Ishikawa (cell line): ENCODE data around the gene MR1.

Experiments used
- CEBPB ChIP-seq: IDR thresholded peaks from 2 replicates; pipeline ENCODE4 v1.6.1; 2012
- CREB1 ChIP-seq: IDR thresholded peaks from 2 replicates; pipeline ENCODE4 v1.6.1; 2012; ENCODE audit warnings: low read depth
- EGR1 ChIP-seq: IDR thresholded peaks from 2 replicates; pipeline ENCODE4 v1.6.1; 2012
- EP300 ChIP-seq: IDR thresholded peaks from 2 replicates; pipeline ENCODE4 v1.6.1; 2012; ENCODE audit warnings: borderline replicate concordance
- FOXM1 ChIP-seq: IDR thresholded peaks from 2 replicates; pipeline ENCODE4 v1.6.1; 2012; ENCODE audit warnings: low read depth, borderline replicate concordance
- NFIC ChIP-seq: IDR thresholded peaks from 2 replicates; pipeline ENCODE4 v1.6.1; 2012
- RAD21 ChIP-seq: IDR thresholded peaks from 2 replicates; pipeline ENCODE4 v1.6.1; 2012; ENCODE audit warnings: low read depth
- REST ChIP-seq: IDR thresholded peaks from 2 replicates; pipeline ENCODE4 v1.6.1; 2012; ENCODE audit warnings: low read depth, mild to moderate bottlenecking
- TAF1 ChIP-seq: IDR thresholded peaks from 2 replicates; pipeline ENCODE4 v1.6.1; 2012; ENCODE audit warnings: low read depth, mild to moderate bottlenecking
- TCF12 ChIP-seq: IDR thresholded peaks from 2 replicates; pipeline ENCODE4 v1.6.1; 2012; ENCODE audit warnings: low read depth
- TEAD4 ChIP-seq: IDR thresholded peaks from 2 replicates; pipeline ENCODE4 v1.6.1; 2012
- YY1 ChIP-seq: IDR thresholded peaks from 2 replicates; pipeline ENCODE4 v1.6.1; 2012; ENCODE audit warnings: low read depth
- ZBTB7A ChIP-seq: IDR thresholded peaks from 2 replicates; pipeline ENCODE4 v1.6.1; 2012; ENCODE audit warnings: low read depth
- TF ChIP-seq, protein P1 (sequence below): IDR thresholded peaks from 2 replicates; pipeline ENCODE4 v1.6.1; 2012
- TF ChIP-seq, protein P2 (sequence below): IDR thresholded peaks from 2 replicates; pipeline ENCODE4 v1.6.1; 2012

MR1 gene

GRCh38 chr1:181094416-181095212, 60.8 kb downstream of the MR1 start:
- TF ChIP-seq TEAD4 (no peak), FOXM1 (no peak), NFIC (no peak), CREB1 (no peak), REST (no peak), EP300 (no peak), TAF1 (no peak), EGR1 (no peak), TCF12 (no peak), YY1 (no peak), CEBPB (no peak), ZBTB7A (no peak), RAD21 (no peak)
- TF ChIP-seq, protein P1, sequence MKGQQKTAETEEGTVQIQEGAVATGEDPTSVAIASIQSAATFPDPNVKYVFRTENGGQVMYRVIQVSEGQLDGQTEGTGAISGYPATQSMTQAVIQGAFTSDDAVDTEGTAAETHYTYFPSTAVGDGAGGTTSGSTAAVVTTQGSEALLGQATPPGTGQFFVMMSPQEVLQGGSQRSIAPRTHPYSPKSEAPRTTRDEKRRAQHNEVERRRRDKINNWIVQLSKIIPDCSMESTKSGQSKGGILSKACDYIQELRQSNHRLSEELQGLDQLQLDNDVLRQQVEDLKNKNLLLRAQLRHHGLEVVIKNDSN: no peak
- TF ChIP-seq, protein P2, sequence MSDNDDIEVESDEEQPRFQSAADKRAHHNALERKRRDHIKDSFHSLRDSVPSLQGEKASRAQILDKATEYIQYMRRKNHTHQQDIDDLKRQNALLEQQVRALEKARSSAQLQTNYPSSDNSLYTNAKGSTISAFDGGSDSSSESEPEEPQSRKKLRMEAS: no peak

DNA sequence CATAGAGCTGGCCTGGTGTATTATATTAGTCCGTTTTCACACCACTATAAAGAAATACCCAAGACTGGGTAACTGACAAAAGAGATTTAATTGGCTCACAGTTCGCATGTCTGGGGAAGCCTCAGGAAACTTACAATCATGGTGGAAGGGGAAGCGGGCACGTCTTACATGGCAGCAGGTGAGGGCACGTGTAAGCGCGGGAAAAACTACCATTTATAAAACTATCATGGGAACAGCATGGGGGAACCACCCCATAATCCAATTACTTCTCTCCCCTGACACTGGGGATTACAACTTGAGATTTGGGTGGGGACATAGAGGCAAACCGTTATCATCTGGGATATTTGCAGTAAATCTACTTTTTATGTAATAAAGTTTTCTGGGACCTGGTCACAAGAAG, 61.5 kb downstream of the MR1 start:
- TF ChIP-seq EGR1 (no peak), TAF1 (no peak), CREB1 (no peak), REST (no peak), TEAD4 (no peak), ZBTB7A (no peak), TCF12 (no peak), RAD21 (no peak), EP300 (no peak), NFIC (no peak), CEBPB (no peak)
- TF ChIP-seq, protein P1: no peak
- TF ChIP-seq, protein P2: no peak

GRCh38 chr1:181095763-181096184, 62.0 kb downstream of the MR1 start:
- TF ChIP-seq TAF1 (no peak), EP300 (no peak), RAD21 (no peak), FOXM1 (no peak), CEBPB (no peak), EGR1 (no peak), NFIC (no peak), YY1 (no peak), TEAD4 (no peak)
- TF ChIP-seq, protein P2: no peak
- TF ChIP-seq, protein P1: no peak

DNA sequence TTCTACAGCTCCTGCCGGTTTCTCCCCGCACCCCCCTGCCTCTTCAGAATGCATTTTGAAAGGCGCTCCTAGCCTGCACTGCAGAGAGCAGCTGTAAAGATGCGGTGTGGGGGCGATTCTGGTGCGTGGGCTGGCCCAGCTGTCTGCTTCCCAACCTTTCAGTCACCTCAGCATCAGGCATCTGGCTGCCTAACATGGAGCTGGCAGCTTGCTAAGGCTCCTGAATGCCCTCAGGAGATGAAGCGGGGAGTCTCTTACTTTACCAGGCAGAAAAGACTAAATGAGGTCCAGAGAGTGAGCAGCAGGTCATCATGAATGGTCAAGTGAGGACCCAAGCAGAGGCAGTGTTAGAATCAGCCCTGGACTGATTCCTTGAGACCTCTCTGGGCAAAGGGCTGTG, 63.5 kb downstream of the MR1 start:
- TF ChIP-seq TAF1 (no peak), EGR1 (no peak), TEAD4 (no peak), CEBPB (no peak), EP300 (no peak), YY1 (no peak), REST (no peak), ZBTB7A (no peak), NFIC (no peak), FOXM1 (no peak), CREB1 (no peak), TCF12 (no peak), RAD21 (no peak)
- TF ChIP-seq, protein P2: no peak
- TF ChIP-seq, protein P1: no peak
